Left renal cortex interstitium (tissue), 4 donors: ENCODE data around the gene MT1M. TPM values are rescaled to one million over a fixed set of nuclear protein-coding genes. Genes with fewer than 3 reads are reported as not detected.

Experiments used
- DNase-seq, 4 donors: peaks; one replicate each; pipeline ENCODE4 v3.0.0-alpha.2; 2013; ENCODE audit warnings: low read depth in 4 of 4, low spot score in 2 of 4, missing footprints in 1 of 4
- polyA plus RNA-seq, 4 donors: library from polyadenylated mRNA; unstranded; fragments of 120-200 nt; gene quantifications; one replicate each; pipeline ENCODE4 v1.2.1, GENCODE V29; 2013; ENCODE audit not compliant: insufficient read length in 4 of 4

Gene MT1M
- polyA plus RNA-seq, 4 donors: 0.41 to 0.96 TPM; not detected in 2

GRCh38 chr16:56625943-56626654 lies 6.4 kb upstream of the MT1M start:
- DNase-seq: no peak

- no peak for DNase-seq
These were observed 5.8 kb upstream of the MT1M start for GRCh38 chr16:56626685-56627084.

DNA sequence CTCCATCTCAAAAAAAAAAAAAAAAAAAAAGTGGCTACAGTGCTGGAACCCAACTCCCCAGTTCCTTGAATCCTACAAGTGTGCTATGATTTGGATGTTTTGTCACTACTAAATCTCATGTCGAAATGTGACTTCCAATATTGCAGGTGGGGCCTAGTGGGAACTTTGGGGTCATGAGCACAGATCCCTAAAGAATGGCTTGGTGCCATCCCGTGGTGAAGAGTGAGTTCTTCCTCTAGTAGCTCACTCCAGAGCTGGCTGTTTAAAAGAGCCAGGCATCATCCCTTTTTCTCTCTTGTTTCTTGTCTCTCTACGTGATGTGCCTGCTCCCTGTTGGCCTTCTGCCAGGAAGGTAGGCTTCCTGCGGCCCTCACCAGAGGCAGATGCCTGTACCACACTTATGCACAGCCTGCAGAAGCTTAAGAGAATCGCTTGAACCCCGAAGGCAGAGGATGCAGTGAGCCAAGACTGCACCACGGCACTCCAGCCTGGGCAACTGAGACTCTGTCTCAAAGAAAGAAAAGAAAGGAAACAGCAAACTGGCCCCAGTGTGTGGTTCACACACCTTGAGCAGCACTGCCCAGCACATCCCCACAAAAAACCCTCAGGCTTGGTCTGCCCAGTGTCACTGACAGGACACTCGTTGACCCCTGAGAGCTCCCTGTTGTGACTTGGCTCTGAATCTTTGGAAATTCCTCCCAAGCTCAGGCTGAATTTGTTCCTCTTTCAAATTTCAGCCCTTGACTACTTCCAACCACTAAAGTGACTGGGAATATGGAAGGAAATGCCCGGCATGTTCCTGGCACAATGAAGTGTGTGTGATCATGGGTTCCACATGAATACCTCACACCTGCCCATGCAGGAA lies 3.7 kb upstream of the MT1M start:
- DNase-seq: no peak

DNA sequence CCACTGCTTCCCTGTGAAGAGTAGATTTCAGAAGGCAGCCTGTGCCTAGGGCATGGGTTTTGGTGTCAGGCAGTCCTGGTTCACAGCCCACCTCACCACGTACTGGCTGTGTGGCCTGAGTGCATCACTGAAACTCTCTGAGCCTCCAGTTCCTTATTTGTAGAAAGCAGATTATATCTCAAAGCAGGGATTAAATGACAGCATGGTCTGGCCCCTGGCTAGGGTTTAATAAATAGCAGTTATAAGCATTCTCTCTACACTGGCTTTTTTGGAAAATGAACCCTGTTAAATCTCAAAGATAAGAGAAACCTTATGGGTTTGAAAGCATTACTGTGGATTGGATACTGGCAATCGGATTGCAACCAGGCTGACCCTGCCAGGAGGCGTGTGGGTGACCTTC lies 2.9 kb upstream of the MT1M start:
- DNase-seq: no peak

GRCh38 chr16:56630134-56630533 lies 2.3 kb upstream of the MT1M start:
- DNase-seq: no peak

DNA sequence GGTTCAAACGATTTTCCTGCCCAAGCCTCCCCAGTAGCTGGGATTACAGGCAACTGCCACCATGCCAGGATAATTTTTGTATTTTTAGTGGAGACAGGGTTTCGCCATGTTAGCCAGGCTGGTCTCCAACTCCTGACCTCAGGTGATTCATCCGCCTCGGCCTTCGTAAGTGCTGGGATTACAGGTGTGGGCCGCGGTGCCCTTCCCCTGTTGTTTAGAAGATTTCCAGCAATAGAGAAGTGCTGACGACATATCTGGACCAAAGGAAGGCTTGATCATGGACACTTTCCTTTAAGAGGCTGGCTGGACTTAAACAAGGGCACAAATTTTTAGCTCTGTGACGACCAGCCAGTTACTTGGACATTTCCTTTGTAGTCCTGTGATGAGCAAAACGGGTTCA lies 1.3 kb upstream of the MT1M start:
- no peak for DNase-seq

DNA sequence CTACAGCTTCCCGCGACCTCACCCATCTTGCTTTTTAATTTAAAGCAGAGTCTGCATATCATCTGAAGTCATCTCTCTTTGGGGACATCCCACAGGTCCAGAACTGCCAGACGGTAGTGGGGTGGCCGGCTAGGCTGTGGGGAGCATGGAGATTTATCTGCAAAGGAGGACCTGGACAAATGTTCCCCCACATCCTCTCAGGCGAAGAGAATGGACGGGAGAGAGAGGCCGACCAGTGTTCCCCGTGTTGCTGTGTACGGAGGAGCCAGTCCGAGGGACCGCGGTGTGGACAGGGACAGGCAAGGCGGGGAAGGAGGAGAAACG lies 665 bp upstream of the MT1M start:
- DNase-seq: no peak

- DNase-seq: no peak
These were observed 448 bp downstream of the MT1M start for GRCh38 chr16:56632848-56633365.

DNA sequence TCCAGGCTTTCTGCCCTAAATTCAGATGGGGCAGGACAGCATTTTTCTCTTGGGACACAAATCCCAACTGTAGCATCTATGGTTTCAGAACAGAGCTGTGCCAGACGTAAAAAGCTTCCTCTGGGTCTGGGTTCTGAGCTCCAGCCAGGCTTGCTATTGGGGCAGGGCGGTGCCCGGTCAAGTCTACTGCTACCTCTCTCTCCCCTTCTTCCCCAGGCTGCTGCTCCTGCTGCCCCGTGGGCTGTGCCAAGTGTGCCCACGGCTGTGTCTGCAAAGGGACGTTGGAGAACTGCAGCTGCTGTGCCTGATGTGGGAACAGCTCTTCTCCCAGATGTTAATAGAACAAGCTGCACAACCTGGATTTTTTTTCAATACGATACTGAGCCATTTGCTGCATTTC lies 1.1 kb downstream of the MT1M start:
- DNase-seq: no peak

GRCh38 chr16:56634715-56635440 lies 2.4 kb downstream of the MT1M start:
- no peak for DNase-seq

- DNase-seq: no peak
These were observed 3.0 kb downstream of the MT1M start for GRCh38 chr16:56635441-56635967.

DNA sequence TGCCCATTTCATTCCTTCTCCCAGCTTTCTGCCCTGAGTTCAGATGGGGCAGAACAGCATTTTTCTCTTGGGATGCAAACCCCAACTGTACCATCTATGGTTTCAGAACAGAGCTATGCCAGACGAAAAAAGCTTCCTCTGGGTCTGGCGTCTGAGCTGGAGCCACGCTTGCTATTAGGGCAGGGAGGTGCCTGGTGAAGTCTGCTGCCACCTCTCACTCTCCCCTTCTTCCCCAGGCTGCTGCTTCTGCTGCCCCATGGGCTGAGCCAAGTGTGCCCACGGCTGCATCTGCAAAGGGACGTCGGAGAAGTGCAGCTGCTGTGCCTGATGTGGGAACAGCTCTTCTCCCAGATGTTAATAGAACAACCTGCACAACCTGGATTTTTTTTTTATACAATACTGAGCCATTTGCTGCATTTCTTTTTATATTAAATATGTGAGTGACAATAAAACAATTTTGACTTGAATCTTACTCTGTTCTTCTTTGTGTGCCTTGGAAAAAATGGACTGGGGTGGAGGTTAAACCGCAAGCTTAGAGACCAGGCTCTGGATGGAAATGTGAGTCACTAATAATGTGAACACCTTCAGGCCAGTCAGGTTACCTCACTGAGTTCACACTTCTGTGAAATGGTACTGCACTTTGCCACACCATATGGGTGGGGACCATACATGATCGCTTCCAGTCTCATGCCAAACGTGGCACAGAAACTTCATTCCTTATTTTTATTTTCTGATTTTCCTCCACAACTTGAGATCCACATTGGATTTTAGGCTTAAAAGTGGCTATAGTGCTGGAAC lies 4.4 kb downstream of the MT1M start:
- DNase-seq: no peak

DNA sequence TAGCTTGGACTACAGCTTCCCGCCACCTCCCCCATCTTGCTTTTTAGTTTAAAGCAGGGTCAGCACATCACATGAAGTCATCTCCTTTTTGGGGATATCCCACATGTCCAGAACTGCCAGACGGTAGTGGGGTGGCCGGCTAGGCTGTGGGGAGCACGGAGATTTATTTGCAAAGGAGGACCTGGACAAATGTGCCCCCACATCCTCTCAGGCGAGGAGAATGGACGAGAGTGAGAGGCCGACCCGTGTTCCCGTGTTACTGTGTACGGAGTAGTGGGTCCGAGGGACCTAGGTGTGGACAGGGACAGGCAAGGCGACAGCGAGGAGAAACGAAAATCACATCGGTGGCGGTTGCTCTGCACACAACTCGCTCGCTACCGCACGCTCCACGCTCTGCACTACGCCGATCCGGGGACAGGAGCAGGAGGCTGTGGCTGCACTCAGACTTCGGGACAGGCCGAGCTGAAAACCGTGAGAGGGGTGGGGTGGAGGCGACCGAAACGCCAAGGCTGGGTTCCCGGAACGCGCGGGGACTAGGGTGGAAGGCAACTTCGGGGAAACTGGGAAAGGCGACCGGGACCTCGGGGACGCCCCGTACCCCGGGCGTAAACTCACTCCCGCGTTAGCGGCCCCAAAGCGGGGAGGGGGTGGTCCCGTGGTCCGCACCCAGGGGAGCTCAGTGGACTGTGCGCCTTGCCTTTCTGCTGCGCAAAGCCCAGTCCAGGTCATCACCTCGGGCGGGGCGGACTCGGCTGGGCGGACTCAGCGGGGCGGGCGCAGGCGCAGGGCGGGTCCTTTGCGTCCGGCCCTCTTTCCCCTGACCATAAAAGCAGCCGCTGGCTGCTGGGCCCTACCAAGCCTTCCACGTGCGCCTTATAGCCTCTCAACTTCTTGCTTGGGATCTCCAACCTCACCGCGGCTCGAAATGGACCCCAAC lies 5.6 kb downstream of the MT1M start, which contains the start of gene MT1A:
Gene MT1A (plus strand): TSS at position 853 of the 937 bp plus-strand sequence. CDS start 73 bp downstream, at position 926.
- DNase-seq: no peak

DNA sequence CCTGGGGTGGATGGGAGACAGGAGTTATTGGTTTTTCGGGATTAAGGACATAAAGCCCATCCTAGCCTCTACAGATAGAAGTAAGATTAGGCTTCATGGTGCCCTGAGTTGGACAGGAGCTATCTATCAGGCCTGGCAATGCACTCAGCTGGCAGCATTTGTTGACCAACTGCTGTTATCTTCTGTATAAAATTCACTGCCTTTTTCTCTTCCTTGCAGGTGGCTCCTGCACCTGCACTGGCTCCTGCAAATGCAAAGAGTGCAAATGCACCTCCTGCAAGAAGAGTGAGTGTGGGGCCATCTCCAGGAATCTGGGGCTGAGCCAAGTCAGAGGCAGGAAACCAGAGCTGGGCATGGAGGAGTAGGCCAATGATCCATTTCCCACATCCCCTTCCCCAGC lies 6.6 kb downstream of the MT1M start:
- DNase-seq: no peak

GRCh38 chr16:56640076-56640475 lies 7.6 kb downstream of the MT1M start:
- DNase-seq: no peak

- no peak for DNase-seq
These were observed 8.7 kb downstream of the MT1M start for GRCh38 chr16:56641166-56641565.

GRCh38 chr16:56643080-56643778 lies 10.8 kb downstream of the MT1M start:
- no peak for DNase-seq

GRCh38 chr16:56643833-56644232 lies 11.4 kb downstream of the MT1M start:
- no peak for DNase-seq
